Erythroblast (primary cell): Measurements from ENCODE around the gene FBXW5.

Experiments used
- GATA1 ChIP-seq: IDR thresholded peaks from 2 replicates; pipeline ENCODE4 v1.6.1; 2011; ENCODE audit warnings: low read depth, mild to moderate bottlenecking, control low read depth, low read length, moderate library complexity
- POLR2A ChIP-seq: IDR thresholded peaks from 2 replicates; pipeline ENCODE4 v1.6.1; 2011; ENCODE audit warnings: mild to moderate bottlenecking, low read length

- TF ChIP-seq POLR2A (no peak), GATA1 (no peak)
These were observed 28.2 kb upstream of the FBXW5 start for GRCh38 chr9:136972743-136973142.
